ENCODE measurements around the gene DCX. TPM values are rescaled to one million over a fixed set of nuclear protein-coding genes. Genes with fewer than 3 reads are reported as not detected.
A peak's percentile ranks its signal among the peaks of the same experiment; 100 is the strongest.
"Not testable (repeated sequence)": the region's sequence is repeated elsewhere in the genome, so short reads cannot be mapped to it uniquely, and the experiment has no call there.

DCX gene
- total and polyA plus RNA-seq, 2 experiments from 2014 or later = 0.34 to 1.2 TPM

GRCh38 chrX:111352424-111352823 is 59.6 kb downstream of the DCX start:
- Histone ChIP-seq H2AFZ (no peak overlapping the region), H3K4me3 (no peak overlapping the region), H4K20me1 (ENCODE audit: insufficient read depth, poor library complexity, severe bottlenecking) (no peaks in the 10 kb centered on the region), H3K4me1 (ENCODE audit: insufficient read depth) (no peaks in the 10 kb centered on the region), H3K4me2 (no peak overlapping the region), H3K27ac (no peak overlapping the region), H3K9me2 (replicated peaks; ENCODE audit: insufficient read depth) (no peaks in the 10 kb centered on the region), H3K9me3 (ENCODE audit: low read depth) (no peaks in the 10 kb centered on the region), H3K79me2 (no peaks in the 10 kb centered on the region), H3K36me3 (replicated peaks; ENCODE audit: insufficient read depth, low read depth) (no peaks in the 10 kb centered on the region), H3K27me3 (no peaks in the 10 kb centered on the region)
- TF ChIP-seq, protein P1, sequence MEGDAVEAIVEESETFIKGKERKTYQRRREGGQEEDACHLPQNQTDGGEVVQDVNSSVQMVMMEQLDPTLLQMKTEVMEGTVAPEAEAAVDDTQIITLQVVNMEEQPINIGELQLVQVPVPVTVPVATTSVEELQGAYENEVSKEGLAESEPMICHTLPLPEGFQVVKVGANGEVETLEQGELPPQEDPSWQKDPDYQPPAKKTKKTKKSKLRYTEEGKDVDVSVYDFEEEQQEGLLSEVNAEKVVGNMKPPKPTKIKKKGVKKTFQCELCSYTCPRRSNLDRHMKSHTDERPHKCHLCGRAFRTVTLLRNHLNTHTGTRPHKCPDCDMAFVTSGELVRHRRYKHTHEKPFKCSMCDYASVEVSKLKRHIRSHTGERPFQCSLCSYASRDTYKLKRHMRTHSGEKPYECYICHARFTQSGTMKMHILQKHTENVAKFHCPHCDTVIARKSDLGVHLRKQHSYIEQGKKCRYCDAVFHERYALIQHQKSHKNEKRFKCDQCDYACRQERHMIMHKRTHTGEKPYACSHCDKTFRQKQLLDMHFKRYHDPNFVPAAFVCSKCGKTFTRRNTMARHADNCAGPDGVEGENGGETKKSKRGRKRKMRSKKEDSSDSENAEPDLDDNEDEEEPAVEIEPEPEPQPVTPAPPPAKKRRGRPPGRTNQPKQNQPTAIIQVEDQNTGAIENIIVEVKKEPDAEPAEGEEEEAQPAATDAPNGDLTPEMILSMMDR (IDR thresholded peaks at IDR 0.05; ENCODE audit: poor library complexity) = no peak
- TF ChIP-seq EZH2 (IDR thresholded peaks at IDR 0.05; ENCODE audit: borderline replicate concordance) (no peak), EZH2phosphoT487 (IDR thresholded peaks at IDR 0.05; ENCODE audit: low read depth, severe bottlenecking, unreplicated experiment) (no peak)
- 77% methylated on average over 1 of the region's 1 CpG for WGBS (ENCODE audit: low lambda C conversion rate, missing lambda C conversion rate)
- peak; percentile 38 for DNase-seq (ENCODE audit: low spot score)

- Histone ChIP-seq H2AFZ (no peak overlapping the region), H3K79me2 (no peaks in the 10 kb centered on the region), H3K27me3 (no peaks in the 10 kb centered on the region), H3K4me2 (no peak overlapping the region), H3K4me3 (no peak overlapping the region), H3K9me3 (ENCODE audit: low read depth) (no peaks in the 10 kb centered on the region), H3K9me2 (replicated peaks; ENCODE audit: insufficient read depth) (no peaks in the 10 kb centered on the region), H3K36me3 (replicated peaks; ENCODE audit: insufficient read depth, low read depth) (no peaks in the 10 kb centered on the region), H3K27ac (no peak overlapping the region), H4K20me1 (ENCODE audit: insufficient read depth, poor library complexity, severe bottlenecking) (no peaks in the 10 kb centered on the region), H3K4me1 (ENCODE audit: insufficient read depth) (no peaks in the 10 kb centered on the region)
- no peak for DNase-seq (ENCODE audit: low spot score)
- TF ChIP-seq EZH2 (IDR thresholded peaks at IDR 0.05; ENCODE audit: borderline replicate concordance) (no peak), EZH2phosphoT487 (IDR thresholded peaks at IDR 0.05; ENCODE audit: low read depth, severe bottlenecking, unreplicated experiment) (no peak)
- TF ChIP-seq, protein P1 (IDR thresholded peaks at IDR 0.05; ENCODE audit: poor library complexity) = no peak
Observed at GRCh38 chrX:111349934-111350333, 62.1 kb downstream of the DCX start.

DNA sequence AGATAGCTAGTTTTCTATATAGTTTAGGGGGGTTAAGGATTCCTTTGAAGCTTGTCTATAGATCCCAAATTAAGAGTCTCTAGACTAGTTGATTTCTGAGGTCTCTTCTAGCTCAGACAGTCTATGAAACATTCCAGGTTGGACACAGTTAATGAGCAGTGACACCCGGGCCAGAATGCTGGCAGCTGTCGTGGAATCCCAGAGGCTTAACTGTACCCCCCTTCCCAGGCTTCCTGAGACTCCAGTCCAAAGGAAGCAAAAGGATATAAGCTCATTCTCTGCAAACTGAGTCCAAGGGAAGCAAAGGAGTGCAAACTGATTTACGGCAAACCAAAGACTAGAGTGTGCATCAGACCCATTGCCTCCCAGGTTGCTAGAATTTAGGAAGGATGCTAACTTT is 62.9 kb downstream of the DCX start:
- WGBS (ENCODE audit: low lambda C conversion rate, missing lambda C conversion rate) = 71% methylated on average over 3 of the region's 3 CpGs
- H3K27me3 ChIP-seq = no peaks in the 10 kb centered on the region
- no peak overlapping the region for H3K4me2 ChIP-seq
- TF ChIP-seq, protein P1 (IDR thresholded peaks at IDR 0.05; ENCODE audit: poor library complexity) = no peak
- TF ChIP-seq EZH2 (IDR thresholded peaks at IDR 0.05; ENCODE audit: borderline replicate concordance) (no peak), EZH2phosphoT487 (IDR thresholded peaks at IDR 0.05; ENCODE audit: low read depth, severe bottlenecking, unreplicated experiment) (no peak)
- H3K36me3 ChIP-seq (replicated peaks; ENCODE audit: insufficient read depth, low read depth) = no peaks in the 10 kb centered on the region
- H3K79me2 ChIP-seq = no peaks in the 10 kb centered on the region
- no peaks in the 10 kb centered on the region for H3K9me3 ChIP-seq (ENCODE audit: low read depth)
- no peaks in the 10 kb centered on the region for H3K4me1 ChIP-seq (ENCODE audit: insufficient read depth)
- DNase-seq (ENCODE audit: low spot score) = no peak
- no peak overlapping the region for H3K4me3 ChIP-seq
- no peak overlapping the region for H2AFZ ChIP-seq
- H3K9me2 ChIP-seq (replicated peaks; ENCODE audit: insufficient read depth) = no peaks in the 10 kb centered on the region
- no peak overlapping the region for H3K27ac ChIP-seq
- no peaks in the 10 kb centered on the region for H4K20me1 ChIP-seq (ENCODE audit: insufficient read depth, poor library complexity, severe bottlenecking)

DNA sequence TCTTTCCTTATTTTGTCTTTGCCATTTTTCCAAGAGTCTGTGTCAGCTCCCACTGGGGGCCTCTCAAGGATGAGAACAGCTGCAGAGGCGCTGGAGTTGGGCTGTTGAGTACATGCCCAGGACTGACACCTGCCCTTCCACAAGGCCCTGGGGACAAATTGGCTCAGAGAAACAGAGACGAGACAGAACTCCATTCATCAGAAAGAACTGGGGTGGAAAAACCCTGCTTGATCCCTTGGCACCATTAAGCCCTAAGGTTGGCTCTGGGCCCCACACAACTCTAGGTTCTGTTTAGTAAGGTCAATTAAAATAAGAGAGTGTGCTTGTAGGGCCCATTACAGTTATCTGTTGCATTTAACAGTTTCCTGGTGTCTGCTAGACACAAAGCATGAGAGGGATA is 63.6 kb downstream of the DCX start:
- Histone ChIP-seq H3K9me3 (ENCODE audit: low read depth) (no peaks in the 10 kb centered on the region), H3K4me1 (ENCODE audit: insufficient read depth) (no peaks in the 10 kb centered on the region), H3K36me3 (replicated peaks; ENCODE audit: insufficient read depth, low read depth) (no peaks in the 10 kb centered on the region), H3K4me2 (no peak overlapping the region), H3K4me3 (no peak overlapping the region), H3K79me2 (no peaks in the 10 kb centered on the region), H3K27me3 (no peaks in the 10 kb centered on the region), H4K20me1 (ENCODE audit: insufficient read depth, poor library complexity, severe bottlenecking) (no peaks in the 10 kb centered on the region), H2AFZ (no peak overlapping the region), H3K27ac (no peak overlapping the region), H3K9me2 (replicated peaks; ENCODE audit: insufficient read depth) (no peaks in the 10 kb centered on the region)
- no peak for DNase-seq (ENCODE audit: low spot score)
- WGBS (ENCODE audit: low lambda C conversion rate, missing lambda C conversion rate) = 69% methylated on average over 2 of the region's 2 CpGs
- TF ChIP-seq, protein P1 (IDR thresholded peaks at IDR 0.05; ENCODE audit: poor library complexity) = no peak
- TF ChIP-seq EZH2phosphoT487 (IDR thresholded peaks at IDR 0.05; ENCODE audit: low read depth, severe bottlenecking, unreplicated experiment) = no peak
- TF ChIP-seq EZH2 (IDR thresholded peaks at IDR 0.05; ENCODE audit: borderline replicate concordance) = no peak

DNA sequence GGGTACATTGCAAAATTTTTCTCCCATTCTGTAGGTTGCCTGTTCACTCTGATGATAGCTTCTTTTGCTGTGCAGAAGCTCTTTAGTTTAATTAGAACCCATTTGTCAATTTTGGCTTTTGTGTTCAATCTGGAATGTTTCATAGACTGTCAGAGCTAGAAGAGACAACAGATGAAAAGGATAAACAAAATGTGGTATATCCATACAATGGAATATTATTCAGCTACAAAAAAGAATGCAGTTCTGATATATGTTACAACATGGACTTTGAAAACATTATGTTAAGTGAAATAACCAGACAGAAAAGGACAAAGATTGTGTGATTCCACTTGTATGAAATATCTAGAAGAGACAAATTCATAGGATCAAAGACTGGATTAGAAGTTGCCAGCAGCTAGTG is 65.8 kb downstream of the DCX start:
- H3K9me3 ChIP-seq (ENCODE audit: low read depth) = not testable (repeated sequence)

More for the DNA sequence above, 65.8 kb downstream of the DCX start:
- H3K36me3 ChIP-seq (replicated peaks; ENCODE audit: insufficient read depth, low read depth); H3K9me2 ChIP-seq (replicated peaks; ENCODE audit: insufficient read depth); H3K79me2 ChIP-seq; H3K27ac ChIP-seq; H3K4me2 ChIP-seq; H3K4me1 ChIP-seq (ENCODE audit: insufficient read depth); H3K4me3 ChIP-seq; H2AFZ ChIP-seq; H4K20me1 ChIP-seq (ENCODE audit: insufficient read depth, poor library complexity, severe bottlenecking); H3K27me3 ChIP-seq; DNase-seq (ENCODE audit: low spot score): not testable (repeated sequence)

Measured in hepatocyte (in vitro differentiated cells).